ENCODE data around the gene NMRAL1.

DNA sequence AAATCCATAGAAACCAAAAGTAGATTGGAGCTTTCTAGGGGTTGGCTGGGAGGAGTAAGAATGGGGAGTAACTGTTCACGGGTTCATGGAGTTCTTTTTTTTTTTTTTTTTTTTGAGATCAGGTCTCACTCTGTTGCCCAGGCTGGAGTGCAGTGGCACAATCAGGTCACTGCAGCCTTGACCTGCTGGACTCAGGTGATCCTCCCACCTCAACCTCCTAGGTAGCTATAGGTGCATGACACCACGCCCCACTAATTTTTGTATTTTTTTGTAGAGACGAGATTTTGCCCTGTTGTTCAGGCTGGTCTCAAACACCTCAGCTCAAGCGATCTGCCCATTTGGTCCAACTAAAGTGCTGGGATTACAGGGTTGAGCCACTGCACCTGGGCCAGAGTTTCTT is 1.5 kb downstream of the NMRAL1 start:
- no peak for TF ChIP-seq POLR2A (IDR thresholded peaks at IDR 0.05)
- TF ChIP-seq, protein P1, sequence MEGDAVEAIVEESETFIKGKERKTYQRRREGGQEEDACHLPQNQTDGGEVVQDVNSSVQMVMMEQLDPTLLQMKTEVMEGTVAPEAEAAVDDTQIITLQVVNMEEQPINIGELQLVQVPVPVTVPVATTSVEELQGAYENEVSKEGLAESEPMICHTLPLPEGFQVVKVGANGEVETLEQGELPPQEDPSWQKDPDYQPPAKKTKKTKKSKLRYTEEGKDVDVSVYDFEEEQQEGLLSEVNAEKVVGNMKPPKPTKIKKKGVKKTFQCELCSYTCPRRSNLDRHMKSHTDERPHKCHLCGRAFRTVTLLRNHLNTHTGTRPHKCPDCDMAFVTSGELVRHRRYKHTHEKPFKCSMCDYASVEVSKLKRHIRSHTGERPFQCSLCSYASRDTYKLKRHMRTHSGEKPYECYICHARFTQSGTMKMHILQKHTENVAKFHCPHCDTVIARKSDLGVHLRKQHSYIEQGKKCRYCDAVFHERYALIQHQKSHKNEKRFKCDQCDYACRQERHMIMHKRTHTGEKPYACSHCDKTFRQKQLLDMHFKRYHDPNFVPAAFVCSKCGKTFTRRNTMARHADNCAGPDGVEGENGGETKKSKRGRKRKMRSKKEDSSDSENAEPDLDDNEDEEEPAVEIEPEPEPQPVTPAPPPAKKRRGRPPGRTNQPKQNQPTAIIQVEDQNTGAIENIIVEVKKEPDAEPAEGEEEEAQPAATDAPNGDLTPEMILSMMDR (IDR thresholded peaks at IDR 0.05 in 4 of 5, conservative IDR thresholded peaks at IDR 0.05 in 1 of 5) = no peak
